Calu3 (cell line): ENCODE measurements around the gene FIGN. TPM values are rescaled to one million over a fixed set of nuclear protein-coding genes. Genes with fewer than 3 reads are reported as not detected.
A peak's percentile ranks its signal among the peaks of the same experiment; 100 is the strongest.

ENCODE experiments used
- BruUV-seq: library from RNA; stranded (reverse); fragments of 400-500 nt; replicated peaks from 2 replicates; lab custom pipeline; 2021; lab: Mats Ljungman, UMichigan
- CTCF ChIA-PET: fragments of 300-600 bp; sonication (Branson Sonifier 250); formaldehyde crosslinking; loops from one replicate; lab custom pipeline; 2022; ENCODE audit warnings: antibody characterized with exemption; lab: Charles Lee
- DNase-seq: peaks from one replicate; pipeline ENCODE4 v3.0.0; 2022
- H3K27ac Mint-ChIP-seq: one replicate; pipeline ENCODE4 v1.8.0; 2022; ENCODE audit warnings: mixed read lengths; ENCODE audit not compliant: unreplicated experiment
- H3K27me3 Mint-ChIP-seq: one replicate; pipeline ENCODE4 v1.8.0; 2022; ENCODE audit warnings: mixed read lengths; ENCODE audit not compliant: unreplicated experiment
- H3K36me3 Mint-ChIP-seq: one replicate; pipeline ENCODE4 v1.8.0; 2022; ENCODE audit warnings: mild to moderate bottlenecking, moderate library complexity, mixed read lengths; ENCODE audit not compliant: insufficient read depth, unreplicated experiment
- H3K4me1 Mint-ChIP-seq: one replicate; pipeline ENCODE4 v1.8.0; 2022; ENCODE audit warnings: mild to moderate bottlenecking, low read depth, mixed read lengths; ENCODE audit not compliant: unreplicated experiment
- H3K4me3 Mint-ChIP-seq: one replicate; pipeline ENCODE4 v1.8.0; 2022; ENCODE audit warnings: mild to moderate bottlenecking, low read depth, moderate library complexity, mixed read lengths; ENCODE audit not compliant: unreplicated experiment
- H3K9me3 Mint-ChIP-seq: one replicate; pipeline ENCODE4 v1.8.0; 2022; ENCODE audit warnings: low read depth, mixed read lengths; ENCODE audit not compliant: unreplicated experiment
- intact Hi-C: fragments of 100-400 bp; cut with micrococcal nuclease; formaldehyde crosslinking; loops from one replicate; pipeline ENCODE4 v1.10.0; 2022; ENCODE audit not compliant: unreplicated experiment
- total RNA-seq: library from RNA; stranded (reverse); gene quantifications from 2 replicates; pipeline ENCODE4 v1.2.3, GENCODE V29; 2022
- TF ChIP-seq, protein P1 (sequence below): fragments of 200-600 bp; IDR thresholded peaks from one replicate; pipeline ENCODE4 v1.8.0; 2022; ENCODE audit warnings: antibody characterized with exemption; ENCODE audit not compliant: unreplicated experiment

The FIGN gene
- total RNA-seq, 1 experiment from 2014 or later: 9.1 TPM

DNA sequence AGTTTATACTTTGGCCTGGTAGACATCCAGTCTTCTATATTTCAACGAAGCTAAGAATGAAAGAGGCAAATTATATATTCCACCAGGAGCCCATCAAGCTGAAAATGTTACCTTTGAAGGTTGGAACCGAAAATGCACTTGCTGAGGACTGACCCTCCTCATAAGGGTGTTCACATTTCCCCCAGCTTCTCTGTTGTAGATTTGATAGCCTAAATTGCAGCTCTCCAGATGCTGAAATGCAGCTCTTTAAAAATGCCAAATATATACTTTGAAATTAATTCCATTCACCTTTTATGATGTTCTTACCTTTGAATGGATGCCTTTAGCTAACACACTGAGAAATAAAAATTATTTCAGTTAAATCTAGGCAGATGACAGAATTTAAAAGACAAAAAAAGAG is 1.8 kb upstream of the FIGN start:
- no TSS peak for BruUV-seq

DNA sequence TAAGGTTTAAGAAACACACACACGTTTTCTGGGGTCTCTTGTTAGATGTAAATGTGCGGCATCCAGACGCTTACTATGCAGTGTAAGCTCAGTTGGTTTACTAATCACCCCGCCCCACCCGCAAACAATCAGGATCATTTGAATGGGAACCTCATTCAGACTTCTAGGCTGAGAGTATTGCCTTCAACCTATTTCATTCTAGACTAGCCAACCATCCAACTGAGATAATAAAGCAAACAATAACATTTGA is 1.3 kb upstream of the FIGN start:
- Mint-ChIP-seq H3K27ac (peak overlapping the region; percentile 42), H3K27me3 (no peaks in the 10 kb centered on the region), H3K4me3 (peak overlapping the region; percentile 87), H3K9me3 (no peaks in the 10 kb centered on the region), H3K4me1 (peaks cover 11% of the 10 kb centered on the region), H3K36me3 (peaks cover 42% of the 10 kb centered on the region)
- CTCF ChIA-PET: no interaction called here
- no TSS peak for BruUV-seq
- no peak for DNase-seq
- intact Hi-C loops: loop anchor here (10.0 kb wide), 2 partner anchors 132 to 542 kb away; no protein-coding TSS in a partner anchor
- TF ChIP-seq, protein P1, sequence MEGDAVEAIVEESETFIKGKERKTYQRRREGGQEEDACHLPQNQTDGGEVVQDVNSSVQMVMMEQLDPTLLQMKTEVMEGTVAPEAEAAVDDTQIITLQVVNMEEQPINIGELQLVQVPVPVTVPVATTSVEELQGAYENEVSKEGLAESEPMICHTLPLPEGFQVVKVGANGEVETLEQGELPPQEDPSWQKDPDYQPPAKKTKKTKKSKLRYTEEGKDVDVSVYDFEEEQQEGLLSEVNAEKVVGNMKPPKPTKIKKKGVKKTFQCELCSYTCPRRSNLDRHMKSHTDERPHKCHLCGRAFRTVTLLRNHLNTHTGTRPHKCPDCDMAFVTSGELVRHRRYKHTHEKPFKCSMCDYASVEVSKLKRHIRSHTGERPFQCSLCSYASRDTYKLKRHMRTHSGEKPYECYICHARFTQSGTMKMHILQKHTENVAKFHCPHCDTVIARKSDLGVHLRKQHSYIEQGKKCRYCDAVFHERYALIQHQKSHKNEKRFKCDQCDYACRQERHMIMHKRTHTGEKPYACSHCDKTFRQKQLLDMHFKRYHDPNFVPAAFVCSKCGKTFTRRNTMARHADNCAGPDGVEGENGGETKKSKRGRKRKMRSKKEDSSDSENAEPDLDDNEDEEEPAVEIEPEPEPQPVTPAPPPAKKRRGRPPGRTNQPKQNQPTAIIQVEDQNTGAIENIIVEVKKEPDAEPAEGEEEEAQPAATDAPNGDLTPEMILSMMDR: no peak

More for the DNA sequence above, 1.8 kb upstream of the FIGN start:
- intact Hi-C loops: loop anchor here (10.0 kb wide), 2 partner anchors 133 to 543 kb away; no protein-coding TSS in a partner anchor
- H3K4me1 Mint-ChIP-seq: peaks cover 6% of the 10 kb centered on the region
- H3K9me3 Mint-ChIP-seq: no peaks in the 10 kb centered on the region
- H3K4me3 Mint-ChIP-seq: peak overlapping the region; percentile 87
- DNase-seq: no peak
- TF ChIP-seq, protein P1: no peak
- no peaks in the 10 kb centered on the region for H3K27me3 Mint-ChIP-seq
- CTCF ChIA-PET: interaction anchor here (0.5 to 0.7 kb wide), 2 partner anchors 14 to 275 kb away, joined by 3 to 7 read pairs; no protein-coding TSS in a partner anchor
- peaks cover 42% of the 10 kb centered on the region for H3K36me3 Mint-ChIP-seq
- no peak overlapping the region for H3K27ac Mint-ChIP-seq

DNA sequence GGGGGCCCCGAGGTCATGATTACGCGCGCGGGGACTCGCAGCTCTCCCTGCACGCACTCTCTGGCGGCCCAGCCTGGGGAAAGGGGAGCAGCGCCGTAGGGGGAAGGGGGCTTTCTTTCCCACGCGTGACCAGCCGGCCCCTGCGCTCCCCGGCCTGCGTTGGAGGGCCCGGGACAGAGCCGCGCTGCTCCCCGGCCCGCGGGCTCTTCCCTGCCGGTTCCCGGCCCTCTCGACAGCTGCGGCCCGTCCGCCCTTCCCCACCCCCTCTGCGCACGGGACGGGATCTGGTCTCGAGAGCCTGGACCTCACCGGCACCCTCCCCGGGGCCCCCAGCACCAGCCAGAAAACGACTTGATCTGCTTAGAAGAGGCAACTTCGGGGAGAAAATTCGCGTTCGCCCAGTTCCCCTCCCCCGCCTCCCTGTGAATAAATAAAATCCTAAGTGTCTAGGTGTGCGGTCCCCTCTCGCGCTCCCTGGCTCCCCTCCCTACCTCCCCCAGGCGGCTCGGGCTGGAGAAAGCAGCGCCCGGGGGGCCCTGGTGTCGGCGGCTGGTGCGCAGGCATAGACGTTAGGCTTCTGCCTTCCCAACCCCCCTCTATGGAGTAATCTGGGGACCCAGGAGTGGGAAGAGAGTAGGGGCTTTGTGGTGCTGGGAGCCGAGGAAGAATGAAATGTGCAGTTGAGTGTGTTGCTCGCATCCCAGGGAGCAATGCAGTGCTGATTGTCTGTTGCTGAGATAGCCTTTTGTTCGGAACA is 803 bp upstream of the FIGN start:
- CTCF ChIA-PET: interaction anchor here (0.6 to 0.9 kb wide), 2 partner anchors 325 to 553 kb away, joined by 3 to 6 read pairs; no protein-coding TSS in a partner anchor
- Mint-ChIP-seq H3K27ac (peak overlapping the region; percentile 94), H3K4me1 (peaks cover 16% of the 10 kb centered on the region), H3K27me3 (no peaks in the 10 kb centered on the region), H3K9me3 (no peaks in the 10 kb centered on the region), H3K4me3 (peak overlapping the region; percentile 87), H3K36me3 (peaks cover 42% of the 10 kb centered on the region)
- TF ChIP-seq, protein P1: peak; percentile 27
- BruUV-seq: no TSS peak
- intact Hi-C loops: loop anchor here (1.0 to 10.0 kb wide), 3 partner anchors 42 to 542 kb away; no protein-coding TSS in a partner anchor
- peak; percentile 74 for DNase-seq

DNA sequence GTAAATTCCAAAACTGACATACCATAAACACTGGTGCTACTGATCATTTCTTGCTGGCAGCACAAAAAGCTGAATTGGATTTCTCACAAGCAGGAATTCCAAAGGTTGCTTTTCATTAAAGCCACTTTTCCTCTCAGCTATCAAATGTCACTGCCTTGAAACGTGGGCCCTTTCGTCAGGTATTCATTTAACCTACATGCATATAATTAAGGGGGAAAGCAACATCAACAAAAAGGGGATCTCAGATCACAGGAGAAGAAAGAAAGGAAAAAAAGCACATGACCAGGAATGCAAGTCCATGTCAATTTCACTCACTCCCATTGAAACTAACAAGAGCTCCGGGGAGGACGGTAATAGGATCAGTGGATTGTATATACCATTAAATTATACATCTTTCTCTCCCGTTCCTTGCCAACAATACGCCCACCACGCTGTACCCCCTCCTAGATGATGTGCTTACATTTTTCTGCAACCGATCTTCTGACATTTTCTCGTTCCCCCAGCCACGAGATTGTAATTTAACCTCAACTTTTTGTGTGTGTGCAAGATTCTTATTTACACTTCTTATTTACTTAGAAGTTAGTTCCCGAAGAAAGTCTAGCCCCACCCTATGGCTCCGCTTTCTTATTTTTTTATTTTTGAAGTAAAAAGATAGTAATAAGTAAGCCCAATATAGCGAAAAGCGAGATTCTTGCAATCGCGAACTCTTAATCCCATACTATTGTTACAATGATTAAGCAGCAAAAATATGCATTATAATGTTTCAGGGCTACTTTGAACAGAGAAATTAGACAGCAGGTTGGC is 725 bp downstream of the FIGN start:
- TF ChIP-seq, protein P1: no peak
- BruUV-seq: no TSS peak
- peak overlapping the region; percentile 87 for H3K4me3 Mint-ChIP-seq
- H3K36me3 Mint-ChIP-seq: peaks cover 42% of the 10 kb centered on the region
- intact Hi-C loops: loop anchor here (5.0 to 10.0 kb wide), 5 partner anchors 57 to 540 kb away; no protein-coding TSS in a partner anchor
- CTCF ChIA-PET: interaction anchor here (0.6 to 1.1 kb wide), 2 partner anchors 326 to 716 kb away, joined by 3 read pairs; no protein-coding TSS in a partner anchor
- H3K4me1 Mint-ChIP-seq: peaks cover 16% of the 10 kb centered on the region
- no peaks in the 10 kb centered on the region for H3K27me3 Mint-ChIP-seq
- DNase-seq: no peak
- H3K27ac Mint-ChIP-seq: peak overlapping the region; percentile 94
- H3K9me3 Mint-ChIP-seq: no peaks in the 10 kb centered on the region
